ENCODE data around the gene NACC2. TPM values are rescaled to one million over a fixed set of nuclear protein-coding genes. Genes with fewer than 3 reads are reported as not detected.

NACC2 gene
- total RNA-seq, result 10 to 100 TPM; 18.4 to 33.6 (median 22.4) TPM

GRCh38 chr9:136095070-136096058, at the start of gene NACC2:
TSS of gene NACC2 (minus strand) at chr9:136095289. CDS start at chr9:136050521, 44,768 bp downstream.
- peak within 1 kb of the TSS; percentile 39 to 91 (median 85) for H3K4me3 ChIP-seq (replicated peaks in 1 of 3)
- intact Hi-C loops (cut with DNase I), result no loop called here
- no peaks in the 10 kb centered on the region for H3K36me3 ChIP-seq
- H3K9me3 ChIP-seq, result no peaks in the 10 kb centered on the region
- DNase-seq, result peak; percentile 69 to 70
- peaks cover 17 to 37% of the 10 kb centered on the region in 2 donors for H3K4me1 ChIP-seq
- H3K27me3 ChIP-seq, result no peaks in the 10 kb centered on the region
- 7% methylated on average over 4 of the region's 143 CpGs; no CpG with 5 or more reads in 1 of the 2 donors for WGBS, 2 donors
- H3K27ac ChIP-seq, result peak within 1 kb of the TSS; percentile 76 to 91 (median 82)
- TF ChIP-seq, protein P1, sequence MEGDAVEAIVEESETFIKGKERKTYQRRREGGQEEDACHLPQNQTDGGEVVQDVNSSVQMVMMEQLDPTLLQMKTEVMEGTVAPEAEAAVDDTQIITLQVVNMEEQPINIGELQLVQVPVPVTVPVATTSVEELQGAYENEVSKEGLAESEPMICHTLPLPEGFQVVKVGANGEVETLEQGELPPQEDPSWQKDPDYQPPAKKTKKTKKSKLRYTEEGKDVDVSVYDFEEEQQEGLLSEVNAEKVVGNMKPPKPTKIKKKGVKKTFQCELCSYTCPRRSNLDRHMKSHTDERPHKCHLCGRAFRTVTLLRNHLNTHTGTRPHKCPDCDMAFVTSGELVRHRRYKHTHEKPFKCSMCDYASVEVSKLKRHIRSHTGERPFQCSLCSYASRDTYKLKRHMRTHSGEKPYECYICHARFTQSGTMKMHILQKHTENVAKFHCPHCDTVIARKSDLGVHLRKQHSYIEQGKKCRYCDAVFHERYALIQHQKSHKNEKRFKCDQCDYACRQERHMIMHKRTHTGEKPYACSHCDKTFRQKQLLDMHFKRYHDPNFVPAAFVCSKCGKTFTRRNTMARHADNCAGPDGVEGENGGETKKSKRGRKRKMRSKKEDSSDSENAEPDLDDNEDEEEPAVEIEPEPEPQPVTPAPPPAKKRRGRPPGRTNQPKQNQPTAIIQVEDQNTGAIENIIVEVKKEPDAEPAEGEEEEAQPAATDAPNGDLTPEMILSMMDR (IDR thresholded peaks at IDR 0.05), result no peak
- TF ChIP-seq POLR2A (IDR thresholded peaks at IDR 0.05), result peak in 1 of 2 donors; percentile 66

DNA sequence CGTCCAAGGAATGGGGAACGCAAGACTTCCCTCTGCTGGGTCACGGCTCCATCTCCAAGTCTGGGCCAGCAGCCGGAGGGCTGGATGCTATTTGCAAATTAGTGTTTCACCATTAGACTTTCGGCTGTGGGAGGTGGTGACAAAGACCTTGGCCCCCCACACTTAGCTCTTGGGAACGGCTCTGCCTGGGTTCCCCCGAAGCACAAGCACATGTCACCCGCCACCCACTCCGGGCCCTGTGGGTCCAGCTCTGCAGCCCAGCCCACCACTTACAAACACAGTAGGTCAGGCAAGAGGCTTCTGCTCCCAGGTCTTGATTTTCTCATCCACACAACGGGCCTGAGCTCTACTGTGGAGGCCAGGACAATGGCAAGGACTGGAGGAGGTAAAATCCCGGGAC, 49.4 kb upstream of the NACC2 start:
- 83 to 85% methylated on average over 5 to 10 of the region's 11 CpGs for WGBS, 2 donors
- Histone ChIP-seq H3K4me1 (peaks cover 0 to 14% of the 10 kb centered on the region in 2 donors), H3K9me3 (no peaks in the 10 kb centered on the region), H3K36me3 (no peaks in the 10 kb centered on the region), H3K4me3 (replicated peaks in 1 of 3) (no peak overlapping the region), H3K27ac (no peak overlapping the region), H3K27me3 (no peaks in the 10 kb centered on the region)
- DNase-seq, result no peak
- intact Hi-C loops (cut with DNase I), result loop anchor here (10.0 kb wide), 1 partner anchor 140 kb away; no protein-coding TSS in a partner anchor
- TF ChIP-seq POLR2A (IDR thresholded peaks at IDR 0.05), result no peak
- TF ChIP-seq, protein P1 (IDR thresholded peaks at IDR 0.05), result no peak

GRCh38 chr9:136143215-136144001, 48.3 kb upstream of the NACC2 start:
- TF ChIP-seq, protein P1 (IDR thresholded peaks at IDR 0.05), result peak in 2 of 6 experiments; percentile 6 to 24
- no peak for TF ChIP-seq POLR2A (IDR thresholded peaks at IDR 0.05)
- Histone ChIP-seq H3K27me3 (no peaks in the 10 kb centered on the region), H3K9me3 (no peaks in the 10 kb centered on the region), H3K36me3 (no peaks in the 10 kb centered on the region), H3K4me1 (peaks cover 0 to 14% of the 10 kb centered on the region in 2 donors), H3K27ac (no peak overlapping the region), H3K4me3 (replicated peaks in 1 of 3) (no peak overlapping the region)
- 20 to 37% methylated on average over 3 to 10 of the region's 16 CpGs for WGBS, 2 donors
- intact Hi-C loops (cut with DNase I), result loop anchor here (10.0 kb wide), 1 partner anchor 141 kb away; no protein-coding TSS in a partner anchor
- peak; percentile 15 to 30 for DNase-seq

- intact Hi-C loops (cut with DNase I), result loop anchor here (10.0 kb wide), 1 partner anchor 142 kb away; no protein-coding TSS in a partner anchor
- Histone ChIP-seq H3K27me3 (no peaks in the 10 kb centered on the region), H3K27ac (no peak overlapping the region), H3K9me3 (no peaks in the 10 kb centered on the region), H3K4me3 (replicated peaks in 1 of 3) (no peak overlapping the region), H3K4me1 (peaks cover 0 to 14% of the 10 kb centered on the region in 2 donors), H3K36me3 (no peaks in the 10 kb centered on the region)
- 50% methylated on average over 7 to 13 of the region's 13 CpGs for WGBS, 2 donors
- DNase-seq, result no peak
- TF ChIP-seq, protein P1 (IDR thresholded peaks at IDR 0.05), result no peak
- TF ChIP-seq POLR2A (IDR thresholded peaks at IDR 0.05), result no peak
Measured at GRCh38 chr9:136142859-136143214, 47.7 kb upstream of the NACC2 start.
